GM19025 (cell line): ENCODE results near the gene LRRC38.

Source experiments
- ATAC-seq: cut with Tn5 transposase; IDR thresholded peaks from one replicate; pipeline ENCODE4 v1.9.1; 2021; ENCODE audit warnings: mild to moderate bottlenecking, low read depth, moderate library complexity; ENCODE audit not compliant: unreplicated experiment

Gene LRRC38

DNA sequence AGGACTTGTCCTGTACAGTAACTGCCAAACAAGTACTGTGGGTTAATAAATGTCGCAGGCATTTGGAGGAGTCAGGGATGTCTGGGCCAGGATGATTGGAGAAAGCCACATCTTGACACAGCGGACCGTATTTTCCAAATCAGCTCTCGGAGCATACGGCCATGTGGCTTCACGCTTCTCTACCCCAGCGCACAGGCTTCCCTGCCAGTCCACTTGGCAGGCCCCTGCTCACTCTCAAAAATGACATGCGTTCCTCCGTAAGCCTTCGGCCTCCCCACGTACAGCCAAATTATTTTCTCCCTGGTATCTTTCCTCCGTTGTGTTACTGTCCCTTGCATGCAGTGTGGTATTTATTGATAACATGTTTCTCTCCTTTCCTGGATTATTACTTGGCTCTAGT is 7.2 kb upstream of the LRRC38 start:
- no peak for ATAC-seq

DNA sequence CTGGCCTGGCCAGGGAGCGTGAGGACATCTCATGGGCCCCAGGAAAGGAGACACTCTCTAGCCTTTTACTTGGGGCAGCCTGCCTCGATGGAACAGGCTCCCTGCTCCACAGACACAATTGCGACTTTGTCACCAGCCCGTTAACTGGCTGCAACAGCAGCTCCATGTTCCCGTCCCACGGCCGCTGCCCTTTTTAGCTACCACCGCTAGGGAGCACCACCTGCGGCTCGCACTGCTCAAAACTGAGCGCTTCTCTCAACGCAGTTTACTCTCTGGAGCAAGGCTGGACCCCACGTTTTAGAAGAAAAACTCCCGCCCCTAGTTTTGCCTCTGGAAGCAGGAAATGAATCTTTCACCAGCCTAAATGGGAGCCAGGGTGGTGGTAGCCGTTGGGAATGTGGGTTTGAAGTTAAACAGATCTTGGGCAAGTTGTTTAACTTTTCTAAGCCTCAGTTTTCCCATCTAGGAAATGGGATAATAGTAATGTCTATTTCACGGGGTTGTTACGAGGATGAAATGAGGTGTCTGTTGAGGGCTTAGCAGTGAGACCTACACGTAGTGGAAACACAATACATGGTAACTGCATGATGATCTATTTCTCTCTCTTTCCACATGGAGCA is 3.5 kb upstream of the LRRC38 start:
- no peak for ATAC-seq

DNA sequence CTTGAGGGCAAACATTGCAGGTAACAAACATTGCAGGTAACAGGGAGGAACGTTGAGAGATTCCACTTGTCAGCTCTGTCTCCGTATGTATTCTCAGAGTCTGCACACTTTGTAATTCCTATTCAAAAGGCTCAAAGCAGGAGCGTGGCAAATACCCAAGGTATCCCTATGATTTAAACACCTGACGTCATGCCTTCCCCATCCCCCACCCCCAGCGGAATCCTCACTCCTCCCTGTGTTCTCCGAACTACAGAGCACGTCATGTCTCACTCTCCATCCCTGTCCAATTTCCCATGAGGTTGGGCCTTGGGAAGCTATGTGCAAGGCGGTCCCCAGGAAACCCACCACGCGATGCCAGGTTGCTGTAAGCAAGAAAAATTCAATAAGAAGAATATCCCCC is 2.8 kb upstream of the LRRC38 start:
- ATAC-seq = no peak

DNA sequence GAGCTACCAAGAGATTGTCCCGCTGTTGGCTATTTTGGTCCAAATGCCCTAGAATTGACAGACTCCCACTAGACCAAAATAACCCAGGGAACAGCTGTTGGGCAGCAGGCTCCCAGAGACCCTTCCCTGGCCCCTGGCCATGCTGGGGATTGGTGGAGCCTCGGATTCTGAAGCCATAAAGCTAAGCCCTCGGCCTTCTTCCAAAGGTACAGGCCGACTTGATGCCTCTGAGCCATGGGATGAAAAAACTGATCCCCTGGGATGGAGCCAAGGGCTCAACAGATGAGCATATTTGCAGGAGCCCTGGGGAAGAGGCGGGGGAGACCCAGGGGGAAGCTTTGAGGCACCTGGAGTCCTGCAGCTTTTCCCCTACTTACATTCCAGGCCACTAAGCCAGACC is 1.0 kb upstream of the LRRC38 start:
- no peak for ATAC-seq

DNA sequence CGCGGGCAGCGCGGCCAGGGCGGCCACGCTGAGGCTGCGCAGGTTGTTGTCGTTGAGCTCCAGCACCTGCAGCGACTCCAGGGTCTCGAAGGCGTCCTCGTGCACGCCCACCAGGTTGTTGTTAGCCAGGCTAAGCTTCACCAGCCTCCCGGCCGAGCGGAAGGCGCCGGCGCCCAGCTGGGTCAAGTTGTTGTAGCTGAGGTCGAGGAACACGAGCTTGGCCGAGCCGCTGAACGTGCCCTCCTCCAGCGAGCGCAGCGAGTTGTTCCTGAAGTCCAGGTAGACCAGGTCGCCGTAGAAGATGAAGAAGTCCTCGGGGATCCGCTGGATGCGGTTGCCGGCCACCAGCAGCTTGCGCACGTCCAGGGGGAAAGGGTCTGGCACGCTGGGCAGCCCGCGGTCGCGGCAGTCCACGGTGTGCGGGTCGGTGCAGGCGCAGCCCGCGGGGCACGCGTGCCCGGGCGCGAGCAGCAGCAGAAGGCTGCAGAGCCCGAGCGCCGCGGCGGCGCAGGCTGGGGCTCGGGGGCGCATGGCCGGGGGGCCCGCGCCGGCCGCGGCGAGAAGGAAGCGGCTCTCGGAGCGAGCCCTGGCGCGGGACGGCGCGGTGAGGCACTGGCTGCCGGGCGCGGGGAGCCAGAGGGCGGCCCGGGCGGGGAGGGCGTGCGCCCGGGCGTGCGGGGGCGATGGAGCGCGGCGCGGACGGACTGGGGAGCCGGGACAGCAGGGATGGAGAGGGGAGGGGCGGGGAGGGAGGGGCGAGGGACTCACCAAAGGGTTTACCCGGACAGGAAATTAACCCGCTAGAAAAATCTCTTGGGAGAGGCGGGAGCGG is 524 bp downstream of the LRRC38 start:
- no peak for ATAC-seq

DNA sequence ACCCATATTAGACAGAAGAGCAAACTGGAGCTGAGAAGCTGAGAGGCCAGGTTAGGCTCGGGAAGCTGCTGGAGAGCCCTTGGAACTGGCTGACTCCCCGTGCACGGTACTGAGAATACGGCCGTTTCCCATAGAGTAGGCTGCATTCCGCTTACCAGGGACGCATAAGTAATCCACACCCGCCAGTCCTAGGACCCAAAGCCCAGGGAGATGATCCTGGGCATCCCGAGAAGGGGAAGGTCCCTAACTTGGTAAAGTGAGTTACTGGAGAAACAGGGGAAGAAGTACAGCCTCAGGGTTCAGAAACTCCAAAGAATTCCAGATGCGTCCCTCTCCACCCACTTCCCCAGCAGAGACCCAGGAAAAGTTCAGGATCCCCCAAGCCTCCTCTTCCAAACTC is 1.3 kb downstream of the LRRC38 start:
- ATAC-seq = no peak

DNA sequence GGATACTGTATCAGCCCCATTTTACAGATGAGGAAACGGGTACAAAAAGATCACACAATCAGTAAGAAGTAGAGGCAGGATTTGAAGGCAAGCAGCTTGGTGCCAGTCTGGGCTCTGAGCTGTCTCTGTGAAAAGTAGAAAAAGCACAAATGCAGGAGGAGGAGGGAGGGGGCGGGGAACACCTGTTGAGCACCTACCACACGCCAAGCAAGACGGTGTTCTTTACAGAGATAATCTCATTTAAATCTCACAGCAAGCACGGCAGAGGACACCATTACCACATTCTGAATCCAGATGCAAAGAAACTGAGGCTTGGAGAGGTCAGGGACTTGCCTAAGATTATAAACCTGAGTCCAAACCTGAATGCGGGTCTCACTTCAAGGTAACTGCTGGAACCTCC is 3.3 kb downstream of the LRRC38 start:
- no peak for ATAC-seq

DNA sequence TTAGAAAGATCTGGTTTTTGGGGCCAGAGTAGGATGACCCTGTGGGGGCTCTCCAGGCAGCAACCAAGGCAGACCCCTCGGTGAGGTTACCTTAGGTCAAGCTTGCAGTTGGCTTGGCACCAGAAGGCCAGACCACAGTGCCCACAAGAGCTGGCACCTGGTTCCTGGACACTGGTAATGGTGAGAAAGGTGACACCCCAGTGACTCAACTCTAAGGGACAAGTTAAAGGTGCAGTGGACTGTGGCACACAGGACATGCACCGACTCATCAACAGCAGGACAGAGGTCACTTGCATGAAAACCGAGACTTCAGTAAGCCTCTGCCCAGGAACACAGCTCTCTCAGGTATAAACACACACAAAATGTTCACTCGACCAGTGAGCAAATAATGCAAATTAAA is 6.7 kb downstream of the LRRC38 start:
- no peak for ATAC-seq

DNA sequence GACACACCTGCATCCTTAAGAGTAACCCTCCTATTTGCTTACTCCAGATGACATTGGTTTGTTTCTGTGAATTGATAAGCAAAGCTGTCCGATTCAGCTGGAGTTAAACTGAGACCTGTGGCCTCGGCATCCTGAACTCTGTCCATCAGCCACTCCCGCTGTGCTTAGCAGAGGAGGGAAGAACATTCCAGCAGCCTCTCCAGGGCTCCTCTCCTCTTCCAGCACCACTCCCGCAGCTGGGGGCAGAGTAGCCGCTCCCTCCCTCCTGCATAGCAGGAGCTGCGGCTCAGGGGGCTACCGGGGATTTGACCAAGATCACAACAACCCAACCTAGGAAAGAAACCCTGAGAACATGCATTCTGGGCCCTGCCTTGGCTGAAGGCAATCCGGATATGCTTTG is 8.8 kb downstream of the LRRC38 start:
- ATAC-seq = no peak

DNA sequence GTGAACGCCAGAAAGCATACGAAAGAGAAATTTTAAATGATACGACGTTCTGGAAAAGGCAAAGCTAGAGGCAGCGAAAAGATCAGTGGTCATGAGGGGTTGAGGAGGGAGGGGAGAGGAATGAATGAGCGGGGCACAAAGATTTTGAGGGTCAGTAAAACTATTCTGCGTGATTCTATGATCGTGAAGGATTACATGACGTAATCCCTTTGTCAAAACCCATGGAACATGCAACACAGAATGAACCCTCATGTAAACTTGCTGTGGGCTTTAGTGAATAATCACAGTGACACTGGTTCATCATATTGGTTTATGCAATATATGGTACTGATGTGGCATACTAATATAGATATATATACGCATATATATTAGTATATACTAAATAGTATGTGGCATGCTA is 13.0 kb downstream of the LRRC38 start:
- no peak for ATAC-seq

DNA sequence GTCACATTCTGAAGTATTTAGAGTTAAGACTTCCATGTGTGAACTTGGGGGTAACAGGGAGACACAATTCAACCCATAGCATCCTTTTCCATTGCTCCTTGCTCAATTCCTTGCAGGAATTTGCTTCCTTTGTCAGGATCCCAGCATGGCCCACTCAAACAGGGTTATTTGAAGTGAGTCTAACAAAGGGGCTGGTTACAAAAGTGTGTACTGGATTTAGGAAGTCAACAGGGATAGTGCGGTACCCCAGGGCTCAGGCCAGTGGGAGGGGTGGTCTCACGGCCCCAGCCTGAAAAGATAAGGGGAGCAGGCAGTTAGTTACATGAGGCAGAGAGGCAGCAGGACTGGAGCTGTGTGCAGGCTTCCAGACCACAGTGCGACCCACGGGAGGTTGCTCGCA is 14.4 kb downstream of the LRRC38 start:
- no peak for ATAC-seq

DNA sequence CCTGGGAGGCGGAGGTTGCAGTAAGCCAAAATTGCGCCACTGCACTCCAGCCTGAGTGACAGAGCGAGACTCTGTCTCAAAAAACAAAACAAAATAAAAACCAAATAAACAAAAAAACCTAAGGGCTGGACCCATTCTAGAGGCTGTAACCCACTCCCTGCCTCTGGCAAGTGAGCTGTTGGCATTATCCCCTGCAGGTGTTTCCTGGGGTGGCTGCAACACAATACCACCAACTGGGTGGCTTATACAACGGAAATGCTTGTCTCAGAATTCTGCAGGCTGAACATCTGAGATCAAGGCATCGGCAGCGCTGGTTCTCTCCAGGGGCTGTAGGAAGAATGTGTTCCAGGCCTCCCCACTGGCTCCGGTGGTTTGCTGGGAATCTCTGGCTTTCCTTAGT is 15.2 kb downstream of the LRRC38 start:
- no peak for ATAC-seq

DNA sequence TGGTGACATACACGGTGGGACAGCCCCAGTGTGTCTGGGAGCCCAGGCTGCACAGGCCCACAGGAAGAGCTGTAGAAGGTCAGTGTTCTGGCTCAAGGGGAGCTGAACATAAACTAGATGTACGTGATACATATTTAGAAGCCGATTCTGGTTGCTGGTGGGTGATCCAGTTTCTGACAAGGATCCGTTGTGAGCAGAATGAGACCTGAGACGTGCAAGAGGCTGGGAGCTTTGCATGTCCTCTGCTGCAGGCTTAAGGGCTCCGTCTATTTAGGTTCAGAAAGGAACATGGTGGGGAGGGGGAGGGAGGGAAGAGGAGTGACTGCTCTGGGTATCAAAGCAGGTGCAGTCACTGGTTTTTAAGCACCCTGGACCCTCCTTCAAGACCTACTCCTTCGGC is 18.6 kb downstream of the LRRC38 start:
- ATAC-seq = no peak

DNA sequence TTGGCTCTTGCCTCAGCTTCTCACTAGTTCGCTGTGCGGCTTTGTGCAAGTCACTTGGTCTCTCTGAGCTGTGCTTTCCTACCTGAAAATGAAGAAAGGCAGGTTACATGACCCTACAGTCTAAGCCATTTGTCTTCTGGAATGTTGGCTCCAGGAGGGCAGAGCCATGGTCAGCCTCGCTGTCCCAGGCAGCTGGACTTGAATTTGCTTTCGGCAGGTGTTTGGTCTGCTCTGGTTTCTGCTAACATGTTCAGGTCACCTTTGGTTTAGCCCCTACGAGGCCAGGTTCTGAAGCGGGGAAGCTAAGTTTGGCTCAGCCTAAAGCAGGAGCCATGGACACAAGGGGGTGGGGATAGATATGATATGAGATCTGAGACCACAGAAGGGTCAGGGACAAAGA is 19.1 kb downstream of the LRRC38 start:
- ATAC-seq = no peak

DNA sequence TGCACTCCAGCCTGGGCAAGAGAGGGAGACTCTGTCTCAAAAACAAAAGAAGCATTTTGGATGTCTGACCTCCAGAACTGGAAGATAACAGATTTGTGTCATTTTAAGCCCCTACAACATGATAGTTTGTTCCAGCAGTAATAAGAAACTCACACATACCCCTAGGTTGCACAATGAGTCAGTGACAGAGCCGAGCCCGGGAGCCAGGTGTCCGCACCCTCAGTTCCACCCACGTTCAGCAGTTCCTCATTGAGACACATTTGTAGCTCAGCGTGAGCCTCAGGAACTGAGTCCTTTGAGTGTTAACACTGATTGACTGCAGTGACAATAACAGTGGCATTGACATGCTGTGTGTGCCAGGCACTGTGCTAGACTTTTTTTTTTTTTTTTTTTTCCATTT is 19.8 kb downstream of the LRRC38 start:
- no peak for ATAC-seq

DNA sequence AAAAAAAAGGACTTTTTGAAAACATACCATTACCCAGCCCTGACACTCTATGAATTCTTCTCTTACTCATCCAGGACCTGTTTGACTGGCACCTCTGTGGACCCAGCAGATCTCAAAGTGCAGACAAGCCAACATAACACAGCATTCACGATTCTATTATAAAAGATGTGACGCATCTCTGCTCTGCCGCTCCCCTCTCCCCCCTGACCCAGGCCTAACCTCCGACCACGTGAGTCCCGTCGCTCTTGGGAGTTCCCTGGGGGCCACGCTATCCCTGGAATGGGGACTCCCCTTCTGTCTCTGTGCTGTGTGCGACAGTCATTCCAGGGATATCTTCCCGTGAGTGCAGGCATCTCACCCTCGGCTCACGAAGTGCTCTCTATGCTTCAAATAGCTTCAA is 21.1 kb downstream of the LRRC38 start:
- no peak for ATAC-seq

DNA sequence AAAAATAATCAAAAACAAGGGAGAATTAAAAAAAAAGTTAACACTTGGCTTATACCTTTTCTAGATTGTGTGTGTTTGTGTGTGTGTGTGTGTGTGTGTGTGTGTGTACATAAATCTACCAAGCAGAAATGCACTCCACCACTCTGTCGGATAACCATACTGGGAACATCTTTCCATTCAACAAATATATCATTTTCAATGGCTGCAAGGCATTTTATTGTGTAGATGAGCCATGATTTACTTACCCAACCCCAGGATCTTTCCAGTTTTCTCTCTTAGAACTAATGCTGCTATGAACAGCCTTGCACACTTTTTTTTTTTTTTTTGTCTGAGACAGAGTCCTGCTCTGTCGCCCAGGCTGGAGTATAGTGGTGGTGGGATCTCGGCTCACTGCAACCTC is 25.8 kb downstream of the LRRC38 start:
- ATAC-seq = no peak

DNA sequence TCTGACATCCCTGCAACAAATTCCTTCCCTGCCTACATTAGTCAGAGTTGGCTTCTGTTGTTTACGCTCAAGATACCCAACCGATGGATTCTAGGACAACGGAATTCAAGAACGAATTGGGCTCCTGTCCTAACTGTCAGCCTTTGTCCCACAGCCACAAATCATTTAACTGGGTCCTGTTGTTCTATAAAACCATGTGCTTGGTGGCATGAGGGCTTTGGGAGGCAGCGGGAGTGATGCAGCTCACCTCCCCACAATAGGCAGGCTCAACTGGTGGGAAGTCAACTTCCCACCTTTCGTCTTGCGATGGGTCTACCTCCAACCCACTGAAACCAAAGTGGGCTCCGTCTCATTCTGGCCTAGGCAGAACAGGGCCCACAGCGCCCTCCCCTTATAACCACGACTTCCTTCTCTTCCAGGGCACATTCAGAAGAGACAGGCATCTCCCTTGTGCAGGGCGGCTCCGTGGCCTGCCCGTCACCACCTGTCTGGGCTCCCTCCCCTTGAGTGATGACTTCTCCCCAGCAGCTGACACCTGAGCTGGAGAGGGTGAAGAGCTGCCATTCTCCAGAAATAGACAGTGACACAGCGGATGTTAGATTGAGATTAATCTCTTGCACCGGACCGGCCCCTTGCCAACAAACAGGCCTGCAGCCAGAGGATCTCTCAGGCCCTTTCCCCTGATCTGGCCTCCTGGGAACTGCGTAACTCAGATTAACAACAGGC is 26.5 kb downstream of the LRRC38 start:
- ATAC-seq = no peak

DNA sequence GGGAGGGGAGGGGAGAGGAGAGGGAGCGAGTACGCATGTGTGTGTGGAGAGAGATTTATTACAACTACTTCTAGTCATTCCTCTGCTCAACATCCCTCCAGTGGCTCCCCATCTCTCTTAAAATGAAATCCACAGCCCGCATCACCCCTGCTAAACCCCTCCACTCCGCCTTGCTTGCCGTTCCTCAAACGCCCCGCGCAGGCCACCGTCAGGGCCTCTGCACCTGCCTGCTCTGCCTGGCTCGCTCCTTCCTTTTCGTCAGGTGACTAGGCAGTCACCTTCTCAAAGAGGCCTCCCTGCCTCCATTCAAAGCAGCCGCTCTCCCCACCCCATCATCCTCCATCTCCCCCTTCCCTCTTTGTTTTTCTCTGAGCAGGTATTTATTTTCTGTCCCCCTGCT is 29.9 kb downstream of the LRRC38 start:
- no peak for ATAC-seq

DNA sequence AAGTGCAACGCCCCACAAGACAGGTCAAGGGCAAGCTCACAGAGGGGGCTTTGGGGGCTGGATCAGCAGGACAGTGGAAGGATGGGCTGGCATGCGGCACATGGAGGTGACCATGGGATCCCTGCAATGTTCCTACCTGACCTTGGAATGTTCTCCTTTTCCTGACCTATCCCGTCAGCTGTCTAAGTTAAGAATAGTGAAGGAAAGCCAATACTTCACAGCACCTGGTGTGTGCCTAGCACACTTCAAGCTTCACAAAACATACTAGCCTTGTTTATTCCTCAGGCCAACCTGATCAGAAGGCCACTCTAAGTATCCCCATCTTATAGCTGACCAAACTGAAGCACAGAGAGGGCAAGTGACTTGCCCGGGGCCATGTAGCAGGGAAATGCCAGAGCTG is 31.2 kb downstream of the LRRC38 start:
- ATAC-seq = no peak

DNA sequence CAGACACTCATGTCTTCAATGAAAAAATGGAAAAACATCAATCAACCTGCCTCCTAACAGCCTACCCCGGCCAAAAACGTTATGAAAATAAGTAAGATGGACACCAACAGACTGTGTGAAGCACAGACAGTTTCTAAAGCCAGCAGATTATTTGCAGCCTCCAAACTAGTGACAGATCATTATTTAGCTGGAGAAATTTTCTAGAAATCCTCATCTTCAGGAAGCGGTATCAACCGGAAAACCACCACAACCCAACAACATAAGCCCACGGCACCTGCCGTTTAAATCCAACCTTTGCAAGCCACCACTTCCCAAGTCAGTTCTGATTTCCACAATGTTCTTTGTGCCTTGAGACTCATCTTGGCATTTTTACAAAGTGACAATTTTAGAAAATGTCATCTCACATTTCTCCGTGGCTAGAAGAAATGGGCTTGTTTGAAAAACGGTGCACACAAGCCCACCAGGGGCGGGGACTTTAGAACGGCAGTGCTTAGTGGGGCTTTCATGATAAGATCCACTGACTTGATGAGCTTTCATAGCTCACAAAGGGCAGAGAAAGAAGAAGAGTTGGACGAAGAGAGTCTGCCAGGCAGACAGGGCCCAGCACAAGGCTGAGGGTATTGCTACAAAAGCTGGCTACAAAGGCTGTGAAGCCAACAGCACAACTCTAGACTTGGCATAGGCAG is 34.5 kb downstream of the LRRC38 start:
- ATAC-seq = no peak
